B cell (primary cell): Measurements from ENCODE around the gene EEF1AKMT3. TPM values are rescaled to one million over a fixed set of nuclear protein-coding genes. Genes with fewer than 3 reads are reported as not detected.

Experiments
- ATAC-seq: fragments of 200-7000 bp; cut with Tn5 transposase; one replicate; pipeline ENCODE4 v1.10.0; 2021; ENCODE audit warnings: low read depth, mild to moderate bottlenecking, moderate number of reproducible peaks, moderate library complexity
- CTCF ChIA-PET: fragments of 350-600 bp; sonication (Branson Sonifier 250); formaldehyde crosslinking; loops from one replicate; lab custom pipeline; 2021; ENCODE audit warnings: antibody characterized with exemption, inconsistent platforms; lab: Charles Lee
- POLR2A ChIA-PET: fragments of 350-600 bp; sonication (Branson Sonifier 250); formaldehyde crosslinking; loops from one replicate; lab custom pipeline; 2021; ENCODE audit warnings: antibody characterized with exemption; lab: Charles Lee
- DNase-seq: peaks from one replicate; pipeline ENCODE4 v3.0.0; 2013
- H2AFZ ChIP-seq: 2 replicates; pipeline ENCODE4 v1.6.1; 2012; ENCODE audit warnings: mild to moderate bottlenecking, low read depth, low read length; ENCODE audit not compliant: insufficient read depth, poor library complexity, severe bottlenecking
- H3K27ac ChIP-seq, 2 donors: 1 replicate in 1 of 2; 2 replicates in 1 of 2; pipeline ENCODE4 v1.5.1; 2012 to 2013; ENCODE audit warnings: low read length in 2 of 2, mild to moderate bottlenecking in 2 of 2, moderate library complexity in 1 of 2
- H3K27me3 ChIP-seq, 4 experiments: fragments of 200-600 bp in 1 of 4; sonication (generic) in 1 of 4; replicated peaks in 1 of 4; 1 replicate in 2 of 4; 2 replicates in 2 of 4; pipeline versions ENCODE4 v1.6.1 to v1.7.0; 2013 to 2016; ENCODE audit warnings: low read length in 3 of 4, mild to moderate bottlenecking in 2 of 4, mixed read lengths in 1 of 4, moderate library complexity in 1 of 4; ENCODE audit not compliant: insufficient read depth in 4 of 4, control insufficient read depth in 3 of 4; ENCODE audit errors: control extremely low read depth in 1 of 4
- H3K36me3 ChIP-seq, 2 experiments: replicated peaks in 1 of 2; 1 replicate in 1 of 2; 2 replicates in 1 of 2; pipeline versions ENCODE4 v1.6.1 to v1.7.1; 2013; ENCODE audit warnings: low read length in 1 of 2; ENCODE audit not compliant: insufficient read depth in 2 of 2, control insufficient read depth in 1 of 2; ENCODE audit errors: control extremely low read depth in 1 of 2, extremely low read depth in 1 of 2
- H3K4me1 ChIP-seq, 2 donors: fragments of 200-600 bp in 1 of 2; sonication (generic) in 1 of 2; 1 replicate in 1 of 2; 2 replicates in 1 of 2; pipeline versions ENCODE4 v1.5.1 to v1.6.1; 2013 to 2017; ENCODE audit warnings: low read length in 2 of 2; ENCODE audit not compliant: control insufficient read depth in 2 of 2, insufficient read depth in 2 of 2
- H3K4me2 ChIP-seq: replicated peaks from 2 replicates; pipeline ENCODE3; 2012; ENCODE audit warnings: mild to moderate bottlenecking, low read depth, low read length; ENCODE audit not compliant: poor library complexity, severe bottlenecking
- H3K4me3 ChIP-seq, 5 experiments: fragments of 200-600 bp in 1 of 5; sonication (generic) in 1 of 5; 1 replicate in 3 of 5; 2 replicates in 2 of 5; pipeline versions ENCODE4 v1.5.1 to v1.7.0; 2011 to 2016; ENCODE audit warnings: low read length in 4 of 5, mild to moderate bottlenecking in 4 of 5, low read depth in 2 of 5, control low read depth in 1 of 5, moderate library complexity in 1 of 5; ENCODE audit not compliant: insufficient read depth in 1 of 5; ENCODE audit errors: control extremely low read depth in 1 of 5, extremely low read depth in 1 of 5
- H3K79me2 ChIP-seq: fragments of 200-600 bp; sonication (generic); one replicate; pipeline ENCODE4 v1.6.0; 2016; ENCODE audit warnings: low read length; ENCODE audit not compliant: control insufficient read depth, insufficient read depth
- H3K9ac ChIP-seq: fragments of 200-600 bp; sonication (generic); 2 replicates; pipeline ENCODE4 v1.6.1; 2017; ENCODE audit warnings: mild to moderate bottlenecking, low read length, moderate library complexity
- H3K9me3 ChIP-seq, 3 donors: one replicate each; pipeline versions ENCODE4 v1.6.1 to v1.7.1; 2013; ENCODE audit warnings: low read length in 2 of 3; ENCODE audit not compliant: control insufficient read depth in 2 of 3, insufficient read depth in 1 of 3; ENCODE audit errors: control extremely low read depth in 1 of 3
- H4K20me1 ChIP-seq: 2 replicates; pipeline ENCODE4 v1.6.0; 2012; ENCODE audit warnings: mild to moderate bottlenecking, low read length; ENCODE audit not compliant: insufficient read depth, control insufficient read depth, poor library complexity, severe bottlenecking
- H3K27ac Mint-ChIP-seq: one replicate; pipeline ENCODE4 v1.8.0; 2021; ENCODE audit warnings: mixed read lengths
- H3K27me3 Mint-ChIP-seq: one replicate; pipeline ENCODE4 v1.8.0; 2021; ENCODE audit warnings: mixed read lengths
- H3K4me1 Mint-ChIP-seq: one replicate; pipeline ENCODE4 v1.8.0; 2021; ENCODE audit warnings: mixed read lengths
- H3K4me3 Mint-ChIP-seq: one replicate; pipeline ENCODE4 v1.8.0; 2021; ENCODE audit warnings: mixed read lengths
- H3K9me3 Mint-ChIP-seq: one replicate; pipeline ENCODE4 v1.8.0; 2022; ENCODE audit warnings: mixed read lengths; ENCODE audit not compliant: insufficient read depth
- EZH2 ChIP-seq: IDR thresholded peaks from 2 replicates; pipeline ENCODE4 v1.6.1; 2012; ENCODE audit warnings: borderline replicate concordance, low read depth, mild to moderate bottlenecking, moderate library complexity, low read length; ENCODE audit not compliant: insufficient read depth, poor library complexity, severe bottlenecking
- WGBS: methylation state at CpG from one replicate; pipeline ENCODE4 v1.1.5; 2013; ENCODE audit warnings: missing lambda C conversion rate; ENCODE audit not compliant: insufficient coverage; 5-methylcytosine and 5-hydroxymethylcytosine counted together
- intact Hi-C: fragments of 100-400 bp; cut with micrococcal nuclease; formaldehyde crosslinking; loops from one replicate; pipeline ENCODE4 v1.10.0; 2022
- polyA plus RNA-seq: library from polyadenylated mRNA; depleted of rRNA; stranded (reverse); fragments of >200 nt; gene quantifications from 2 replicates; pipeline ENCODE4 v1.2.3, GENCODE V29; 2012
- total RNA-seq, 2 donors: library from RNA; stranded (reverse); fragments of 120-200 nt in 1 of 2; gene quantifications; 1 replicate in 1 of 2; 2 replicates in 1 of 2; pipeline versions ENCODE4 v1.2.3 to v1.2.4, GENCODE V29; 2013 to 2022
- TF ChIP-seq, protein P1 (sequence below): fragments of 200-600 bp; IDR thresholded peaks from one replicate; pipeline ENCODE4 v1.8.0; 2022; ENCODE audit warnings: antibody characterized with exemption, mild to moderate bottlenecking

The EEF1AKMT3 gene
- total and polyA plus RNA-seq, 2 donors (not counting 1 experiment from before 2014, with no cell fraction given) = 0.89 to 1.3 TPM

DNA sequence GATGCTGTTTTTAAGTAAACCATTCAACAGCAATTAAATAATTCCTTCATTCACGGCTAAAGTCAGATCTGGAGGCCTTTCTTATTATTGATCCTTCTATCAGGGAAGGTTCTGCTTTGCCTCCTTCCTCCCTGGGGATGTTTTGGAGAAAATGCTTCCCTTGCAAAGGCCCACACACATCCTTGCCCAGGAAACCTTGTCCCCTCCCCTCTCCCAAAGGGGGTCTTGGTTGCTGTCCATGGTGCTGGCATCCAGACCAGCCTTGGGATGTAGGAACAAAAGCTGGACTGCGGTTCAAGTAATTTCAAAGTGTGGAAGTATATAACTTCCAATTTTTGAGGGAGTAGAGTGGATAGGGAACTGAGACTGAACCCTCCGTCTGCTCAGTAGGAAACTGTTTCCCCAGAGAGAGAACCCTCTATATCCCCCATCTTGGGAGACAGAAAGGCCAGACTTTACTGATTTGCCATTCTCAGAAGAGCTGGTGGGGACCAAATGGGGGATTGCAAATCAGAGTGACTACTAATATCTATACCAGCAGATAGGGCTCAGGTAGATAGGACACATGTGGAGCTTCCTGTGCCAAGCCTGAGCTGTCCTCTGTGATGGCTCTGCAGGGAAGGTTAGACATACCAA, 11.9 kb upstream of the EEF1AKMT3 start:
- Mint-ChIP-seq H3K27me3 (peaks cover 14% of the 10 kb centered on the region), H3K4me1 (peaks cover 47% of the 10 kb centered on the region), H3K9me3 (no peaks in the 10 kb centered on the region), H3K4me3 (no peak overlapping the region), H3K27ac (no peak overlapping the region)
- Histone ChIP-seq H3K4me2 (no peak overlapping the region), H3K79me2 (peaks cover 65% of the 10 kb centered on the region), H3K4me3 (no peak overlapping the region), H3K9me3 (peaks cover 0 to 6% (median 0%) of the 10 kb centered on the region in 3 donors), H3K4me1 (peaks cover 26 to 42% of the 10 kb centered on the region in 2 donors), H3K9ac (no peak overlapping the region), H2AFZ (no peak overlapping the region), H3K27me3 (peaks cover 0 to 16% (median 7%) of the 10 kb centered on the region in 4 experiments), H4K20me1 (peaks cover 79% of the 10 kb centered on the region), H3K36me3 (peaks cover 1 to 41% of the 10 kb centered on the region in 2 experiments), H3K27ac (no peak overlapping the region)
- POLR2A ChIA-PET = no interaction called here
- CTCF ChIA-PET = interaction anchor here (0.6 to 2.1 kb wide), 11 partner anchors 12 to 172 kb away, joined by 3 to 9 read pairs (median 5); partner anchors contain the start of genes EEF1AKMT3 and METTL1
- intact Hi-C loops = no loop called here
- DNase-seq = no peak
- no peak for TF ChIP-seq EZH2
- TF ChIP-seq, protein P1, sequence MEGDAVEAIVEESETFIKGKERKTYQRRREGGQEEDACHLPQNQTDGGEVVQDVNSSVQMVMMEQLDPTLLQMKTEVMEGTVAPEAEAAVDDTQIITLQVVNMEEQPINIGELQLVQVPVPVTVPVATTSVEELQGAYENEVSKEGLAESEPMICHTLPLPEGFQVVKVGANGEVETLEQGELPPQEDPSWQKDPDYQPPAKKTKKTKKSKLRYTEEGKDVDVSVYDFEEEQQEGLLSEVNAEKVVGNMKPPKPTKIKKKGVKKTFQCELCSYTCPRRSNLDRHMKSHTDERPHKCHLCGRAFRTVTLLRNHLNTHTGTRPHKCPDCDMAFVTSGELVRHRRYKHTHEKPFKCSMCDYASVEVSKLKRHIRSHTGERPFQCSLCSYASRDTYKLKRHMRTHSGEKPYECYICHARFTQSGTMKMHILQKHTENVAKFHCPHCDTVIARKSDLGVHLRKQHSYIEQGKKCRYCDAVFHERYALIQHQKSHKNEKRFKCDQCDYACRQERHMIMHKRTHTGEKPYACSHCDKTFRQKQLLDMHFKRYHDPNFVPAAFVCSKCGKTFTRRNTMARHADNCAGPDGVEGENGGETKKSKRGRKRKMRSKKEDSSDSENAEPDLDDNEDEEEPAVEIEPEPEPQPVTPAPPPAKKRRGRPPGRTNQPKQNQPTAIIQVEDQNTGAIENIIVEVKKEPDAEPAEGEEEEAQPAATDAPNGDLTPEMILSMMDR = no peak
- 100% methylated on average over 1 of the region's 3 CpGs for WGBS
- no peak for ATAC-seq

DNA sequence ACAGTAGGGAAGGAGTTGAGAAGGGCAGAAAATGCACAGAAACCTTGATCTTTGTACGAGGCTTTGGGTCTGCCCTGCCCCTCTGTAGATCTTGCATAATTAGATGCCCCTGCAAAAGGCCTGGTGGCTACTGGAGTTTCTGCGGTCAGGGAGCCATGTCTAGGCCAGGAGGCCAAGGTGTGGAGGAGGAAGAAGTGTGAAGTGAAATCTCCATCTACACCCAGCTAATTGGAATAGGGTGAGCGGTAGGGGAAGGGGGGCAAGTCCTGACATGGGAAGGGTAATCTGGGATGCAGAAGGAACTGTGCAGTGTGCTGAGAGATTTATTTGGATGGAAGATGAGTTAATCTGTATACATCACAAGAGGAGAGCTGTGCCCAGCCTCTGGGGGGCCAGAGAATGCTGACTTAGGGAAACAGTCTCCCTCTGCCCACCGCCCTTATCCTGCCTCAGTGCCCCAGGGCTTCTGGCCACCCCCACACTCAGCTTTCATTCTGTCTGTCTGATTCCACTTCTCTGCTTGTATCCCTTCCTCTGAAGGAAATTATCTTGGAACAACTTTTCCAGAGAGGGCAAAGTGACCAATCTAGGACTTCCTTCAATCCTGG, 10.9 kb upstream of the EEF1AKMT3 start:
- Histone ChIP-seq H3K4me2 (no peak overlapping the region), H3K4me1 (peaks cover 33 to 45% of the 10 kb centered on the region in 2 donors), H4K20me1 (peaks cover 72% of the 10 kb centered on the region), H3K79me2 (peaks cover 65% of the 10 kb centered on the region), H2AFZ (no peak overlapping the region), H3K36me3 (peaks cover 1 to 41% of the 10 kb centered on the region in 2 experiments), H3K4me3 (no peak overlapping the region), H3K27me3 (peaks cover 0 to 26% (median 14%) of the 10 kb centered on the region in 4 experiments), H3K27ac (no peak overlapping the region), H3K9ac (no peak overlapping the region), H3K9me3 (peaks cover 0 to 9% (median 0%) of the 10 kb centered on the region in 3 donors)
- Mint-ChIP-seq H3K4me3 (no peak overlapping the region), H3K4me1 (peaks cover 49% of the 10 kb centered on the region), H3K27me3 (peaks cover 21% of the 10 kb centered on the region), H3K27ac (no peak overlapping the region), H3K9me3 (no peaks in the 10 kb centered on the region)
- ChIA-PET CTCF (interaction anchor here (0.7 to 2.1 kb wide), 5 partner anchors 11 to 26 kb away, joined by 3 to 9 read pairs (median 6); partner anchors contain the start of genes EEF1AKMT3, METTL1, TSFM and TSPAN31), POLR2A (interaction anchor here (0.6 kb wide), 1 partner anchor 56 kb away, joined by 3 read pairs; no protein-coding TSS in a partner anchor)
- intact Hi-C loops = no loop called here
- TF ChIP-seq EZH2 = no peak
- TF ChIP-seq, protein P1 = no peak
- no peak for ATAC-seq
- DNase-seq = no peak
- WGBS = 81% methylated on average over 2 of the region's 4 CpGs
